Mucosa of descending colon (tissue), 3 donors: Measurements from ENCODE around the gene CDK5RAP3. TPM values are rescaled to one million over a fixed set of nuclear protein-coding genes. Genes with fewer than 3 reads are reported as not detected.
A peak's percentile ranks its signal among the peaks of the same experiment; 100 is the strongest.
"Not testable (repeated sequence)": the region's sequence is repeated elsewhere in the genome, so short reads cannot be mapped to it uniquely, and the experiment has no call there.

Source experiments
- ATAC-seq: fragments of 200-7000 bp; cut with Tn5 transposase; one replicate; pipeline ENCODE4 v1.9.1; 2020; ENCODE audit warnings: mild to moderate bottlenecking, moderate library complexity
- DNase-seq, 3 donors: peaks; one replicate each; pipeline ENCODE4 v3.0.0-alpha.2; 2020
- H3K36me3 ChIP-seq: fragments of 200-600 bp; one replicate; pipeline ENCODE4 v1.8.0; 2021; ENCODE audit warnings: low read depth, mild to moderate bottlenecking
- H3K4me1 ChIP-seq: fragments of 200-600 bp; one replicate; pipeline ENCODE4 v1.8.0; 2021; ENCODE audit warnings: low read depth, mild to moderate bottlenecking
- H3K4me3 ChIP-seq: fragments of 200-600 bp; one replicate; pipeline ENCODE4 v1.8.0; 2021; ENCODE audit warnings: mild to moderate bottlenecking
- H3K9me3 ChIP-seq: fragments of 200-600 bp; one replicate; pipeline ENCODE4 v1.8.0; 2021; ENCODE audit warnings: mild to moderate bottlenecking
- CTCF ChIP-seq: fragments of 200-600 bp; IDR thresholded peaks from one replicate; pipeline ENCODE4 v1.8.0; 2022; ENCODE audit warnings: antibody characterized with exemption, mild to moderate bottlenecking
- intact Hi-C, 2 donors: fragments of 100-400 bp; cut with DNase I in 1 of 2; cut with micrococcal nuclease in 1 of 2; formaldehyde crosslinking; loops; one replicate each; pipeline versions ENCODE4 v1.11.0 to v1.11.1; 2022; cut with DNase I, micrococcal nuclease
- total RNA-seq, 3 donors: library from RNA; stranded (reverse); fragmentation: NEBNext Ultra II Directional in 2 of 3; extraction: Animal tissue kit (Norgen Biotek cat#: 25700) in 2 of 3; gene quantifications; one replicate each; pipeline versions ENCODE4 v1.2.1 to v1.2.4, GENCODE V29; 2021 to 2023
- donor health status: DM: no; HTN: no; CAD: no; lungs with moderate emphysema.
- donor health status: DM: no; HTN: no; CAD: no.
- donor health status: DM: no; HTN: yes; CAD: no.

CDK5RAP3 gene
- total RNA-seq, 3 donors from 2014 or later = 136 to 215 (median 163) TPM

- intact Hi-C loops = no loop called here
- Histone ChIP-seq H3K9me3 (no peaks in the 10 kb centered on the region), H3K4me1 (no peaks in the 10 kb centered on the region), H3K4me3 (no peak overlapping the region), H3K36me3 (no peaks in the 10 kb centered on the region)
- no peak for ATAC-seq
- TF ChIP-seq CTCF = no peak
- no peak for DNase-seq
Observed at GRCh38 chr17:47996201-47996600, 25.3 kb downstream of the CDK5RAP3 start.

GRCh38 chr17:47997586-47997985, 26.7 kb downstream of the CDK5RAP3 start:
- DNase-seq = no peak
- ATAC-seq = no peak
- intact Hi-C loops = no loop called here
- Histone ChIP-seq H3K9me3 (no peaks in the 10 kb centered on the region), H3K36me3 (no peaks in the 10 kb centered on the region), H3K4me3 (no peak overlapping the region), H3K4me1 (no peaks in the 10 kb centered on the region)
- no peak for TF ChIP-seq CTCF

GRCh38 chr17:47998044-47998443, 27.1 kb downstream of the CDK5RAP3 start:
- DNase-seq (no peak), ATAC-seq (no peak)
- intact Hi-C loops = no loop called here
- H3K36me3 ChIP-seq = no peaks in the 10 kb centered on the region
- no peak for TF ChIP-seq CTCF
- H3K4me3 ChIP-seq = no peak overlapping the region
- H3K9me3 ChIP-seq = no peaks in the 10 kb centered on the region
- H3K4me1 ChIP-seq = no peaks in the 10 kb centered on the region

- Histone ChIP-seq H3K36me3 (no peaks in the 10 kb centered on the region), H3K9me3 (no peaks in the 10 kb centered on the region), H3K4me1 (no peaks in the 10 kb centered on the region), H3K4me3 (no peak overlapping the region)
- intact Hi-C loops = no loop called here
- DNase-seq (no peak), ATAC-seq (peak; percentile 80)
- no peak for TF ChIP-seq CTCF
Observed at GRCh38 chr17:47999582-47999981, 28.7 kb downstream of the CDK5RAP3 start.

- Histone ChIP-seq H3K4me3 (no peak overlapping the region), H3K9me3 (no peaks in the 10 kb centered on the region), H3K36me3 (no peaks in the 10 kb centered on the region), H3K4me1 (no peaks in the 10 kb centered on the region)
- intact Hi-C loops = no loop called here
- ATAC-seq = no peak
- no peak for DNase-seq
- TF ChIP-seq CTCF = no peak
Observed at GRCh38 chr17:48001197-48001596, 30.3 kb downstream of the CDK5RAP3 start.

GRCh38 chr17:48001657-48002056, 30.7 kb downstream of the CDK5RAP3 start:
- H3K4me1 ChIP-seq, DNase-seq, H3K4me3 ChIP-seq, H3K36me3 ChIP-seq, H3K9me3 ChIP-seq, intact Hi-C loops, ATAC-seq: not testable (repeated sequence)
